ENCODE measurements around the gene ADARB1.

ADARB1 gene

GRCh38 chr21:45134279-45135076, 60.1 kb downstream of the ADARB1 start:
- Mint-ChIP-seq H3K4me1 (peaks cover 50% of the 10 kb centered on the region), H3K36me3 (ENCODE audit: low read depth) (no peaks in the 10 kb centered on the region), H3K4me3 (no peak overlapping the region), H3K27ac (no peak overlapping the region), H3K9me3 (no peaks in the 10 kb centered on the region), H3K27me3 (ENCODE audit: low read depth, poor library complexity) (peaks cover 16% of the 10 kb centered on the region)
- TF ChIP-seq CTCF (IDR thresholded peaks at IDR 0.05) = no peak
- DNase-seq = no peak

GRCh38 chr21:45135122-45135521, 60.7 kb downstream of the ADARB1 start:
- Mint-ChIP-seq H3K4me3 (no peak overlapping the region), H3K9me3 (no peaks in the 10 kb centered on the region), H3K36me3 (ENCODE audit: low read depth) (no peaks in the 10 kb centered on the region), H3K27me3 (ENCODE audit: low read depth, poor library complexity) (peaks cover 14% of the 10 kb centered on the region), H3K4me1 (peaks cover 50% of the 10 kb centered on the region), H3K27ac (peak overlapping the region; percentile 36)
- TF ChIP-seq CTCF (IDR thresholded peaks at IDR 0.05) = no peak
- DNase-seq = no peak

DNA sequence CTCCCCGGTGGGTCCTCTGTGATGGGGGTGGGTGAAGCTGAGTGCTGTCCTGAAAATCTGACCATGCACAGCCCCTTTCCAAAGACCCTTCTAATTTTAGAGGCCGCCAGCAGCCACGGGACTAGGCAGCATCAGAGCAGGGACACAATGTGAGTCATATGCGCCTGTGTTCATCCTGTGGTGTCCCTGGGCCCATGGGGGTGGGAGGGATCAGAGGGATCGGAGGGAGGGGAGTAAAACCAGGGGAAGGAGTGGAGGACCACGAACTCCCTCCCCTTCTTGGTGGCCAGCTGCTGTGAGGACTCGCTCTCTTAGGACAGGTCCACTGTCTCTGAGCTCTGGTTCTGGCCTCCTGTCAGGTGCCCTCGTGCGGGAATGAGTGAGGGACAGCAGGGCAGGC, 61.5 kb downstream of the ADARB1 start:
- H3K36me3 Mint-ChIP-seq (ENCODE audit: low read depth) = no peaks in the 10 kb centered on the region
- no peak overlapping the region for H3K27ac Mint-ChIP-seq
- H3K9me3 Mint-ChIP-seq = no peaks in the 10 kb centered on the region
- H3K4me1 Mint-ChIP-seq = peaks cover 54% of the 10 kb centered on the region
- peaks cover 8% of the 10 kb centered on the region for H3K27me3 Mint-ChIP-seq (ENCODE audit: low read depth, poor library complexity)
- no peak for TF ChIP-seq CTCF (IDR thresholded peaks at IDR 0.05)
- DNase-seq = no peak
- no peak overlapping the region for H3K4me3 Mint-ChIP-seq

DNA sequence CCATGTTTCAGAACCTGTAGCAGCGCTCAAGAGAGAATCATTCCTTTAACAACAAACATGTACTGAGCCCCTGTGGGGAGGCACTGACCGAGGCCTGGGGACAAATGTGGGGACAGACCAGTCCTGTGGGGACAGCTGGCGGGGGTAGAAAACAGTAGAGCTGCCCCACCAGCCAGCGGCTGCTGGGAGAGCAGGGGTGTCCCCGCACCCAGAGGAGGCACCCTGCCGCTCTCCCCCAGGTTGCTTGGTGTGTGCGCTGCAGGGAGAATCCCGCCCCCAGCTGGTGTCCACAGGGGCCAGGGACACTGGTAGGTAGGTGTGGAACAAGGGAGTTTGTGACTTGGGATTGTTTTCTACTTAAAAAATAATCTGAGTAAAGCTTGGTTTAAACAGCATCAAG, 62.1 kb downstream of the ADARB1 start:
- DNase-seq = no peak
- Mint-ChIP-seq H3K27me3 (ENCODE audit: low read depth, poor library complexity) (peaks cover 8% of the 10 kb centered on the region), H3K9me3 (no peaks in the 10 kb centered on the region), H3K27ac (no peak overlapping the region), H3K4me3 (no peak overlapping the region), H3K36me3 (ENCODE audit: low read depth) (no peaks in the 10 kb centered on the region), H3K4me1 (peaks cover 52% of the 10 kb centered on the region)
- TF ChIP-seq CTCF (IDR thresholded peaks at IDR 0.05) = no peak

DNA sequence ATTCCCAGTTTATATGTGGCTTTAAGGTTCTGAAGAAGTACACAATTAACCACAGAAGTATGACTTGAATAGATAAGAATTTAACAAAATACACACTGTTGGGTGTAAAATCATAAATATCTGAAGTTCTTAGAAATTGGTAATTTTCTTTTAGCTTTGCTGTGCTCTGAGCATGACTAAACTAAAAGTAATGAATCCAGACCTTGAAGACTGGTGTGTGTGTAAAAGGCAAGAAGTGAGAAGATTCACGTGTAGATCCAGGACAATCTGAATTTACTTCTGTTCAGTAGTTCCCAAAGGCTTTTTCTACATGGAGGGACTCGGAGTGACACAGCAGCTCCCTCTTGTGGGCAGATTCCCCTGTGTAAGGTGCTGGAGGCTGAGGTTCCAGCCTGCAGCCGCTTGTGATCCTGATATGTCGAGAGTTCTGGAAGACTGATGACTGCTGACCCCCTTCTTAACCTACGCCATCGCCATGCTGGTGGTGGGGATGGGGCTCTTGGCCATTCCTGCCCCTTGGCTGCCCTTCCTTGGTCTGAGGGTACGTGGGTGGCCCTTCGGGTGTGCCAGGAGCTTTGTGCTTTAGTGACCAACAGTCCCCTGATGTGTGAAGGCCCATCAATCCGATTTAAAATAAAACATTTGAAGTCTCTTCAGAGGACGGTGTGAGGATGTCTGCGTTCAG, 62.7 kb downstream of the ADARB1 start:
- Mint-ChIP-seq H3K27ac (no peak overlapping the region), H3K36me3 (ENCODE audit: low read depth) (no peaks in the 10 kb centered on the region), H3K9me3 (no peaks in the 10 kb centered on the region), H3K4me3 (no peak overlapping the region), H3K27me3 (ENCODE audit: low read depth, poor library complexity) (peaks cover 8% of the 10 kb centered on the region), H3K4me1 (peaks cover 46% of the 10 kb centered on the region)
- TF ChIP-seq CTCF (IDR thresholded peaks at IDR 0.05) = peak; percentile 83
- DNase-seq = peak; percentile 90

GRCh38 chr21:45137612-45137937, 63.2 kb downstream of the ADARB1 start:
- Mint-ChIP-seq H3K27me3 (ENCODE audit: low read depth, poor library complexity) (peaks cover 8% of the 10 kb centered on the region), H3K4me1 (peaks cover 41% of the 10 kb centered on the region), H3K36me3 (ENCODE audit: low read depth) (no peaks in the 10 kb centered on the region)

More at GRCh38 chr21:45137612-45137937, 63.2 kb downstream of the ADARB1 start:
- no peak for DNase-seq
- Mint-ChIP-seq H3K4me3 (no peak overlapping the region), H3K9me3 (no peaks in the 10 kb centered on the region), H3K27ac (no peak overlapping the region)
- TF ChIP-seq CTCF (IDR thresholded peaks at IDR 0.05) = no peak
